ENCODE results near the gene PRR7.
"Not testable (repeated sequence)": the region's sequence is repeated elsewhere in the genome, so short reads cannot be mapped to it uniquely, and the experiment has no call there.

The PRR7 gene

GRCh38 chr5:177419046-177419445 lies 27.6 kb upstream of the PRR7 start:
- no peaks in the 10 kb centered on the region for H3K27me3 ChIP-seq (ENCODE audit: insufficient read depth, low read length, poor library complexity)
- H3K4me1 ChIP-seq (ENCODE audit: control insufficient read depth, low read depth, low read length): no peaks in the 10 kb centered on the region
- H2BK5ac ChIP-seq (ENCODE audit: low read length): no peak overlapping the region
- H3K9ac ChIP-seq (ENCODE audit: low read length): no peak overlapping the region
- no peak overlapping the region for H3K4me2 ChIP-seq (ENCODE audit: low read length)
- H3K18ac ChIP-seq (ENCODE audit: low read length): no peak overlapping the region
- no peak overlapping the region for H4K8ac ChIP-seq (ENCODE audit: low read depth, low read length)
- no peak overlapping the region for H3K4ac ChIP-seq (ENCODE audit: low read depth, low read length)
- DNase-seq: peak; percentile 67
- no peak overlapping the region for H3K27ac ChIP-seq (ENCODE audit: low read depth, low read length)
- no CpG with 5 or more reads among the region's 3 CpGs for WGBS (ENCODE audit: extremely low coverage, insufficient coverage, low lambda C conversion rate)
- H2AK5ac ChIP-seq (ENCODE audit: low read length): no peak overlapping the region
- no peaks in the 10 kb centered on the region for H3K79me2 ChIP-seq (ENCODE audit: control insufficient read depth, insufficient read depth, low read length)
- no peak overlapping the region for H4K5ac ChIP-seq (ENCODE audit: low read length)
- no peak overlapping the region for H3K56ac ChIP-seq (ENCODE audit: low read length)
- H3K23ac ChIP-seq (ENCODE audit: low read length): no peak overlapping the region
- H2BK120ac ChIP-seq (ENCODE audit: low read depth, low read length): no peak overlapping the region
- no peak overlapping the region for H2BK15ac ChIP-seq (replicated peaks; ENCODE audit: low read depth)
- H3K4me3 ChIP-seq (ENCODE audit: low read length): no peak overlapping the region
- H3K79me1 ChIP-seq (ENCODE audit: low read length): no peaks in the 10 kb centered on the region
- H3K36me3 ChIP-seq (ENCODE audit: control insufficient read depth, insufficient read depth, low read length): no peaks in the 10 kb centered on the region

GRCh38 chr5:177420472-177420871 lies 26.1 kb upstream of the PRR7 start:
- not testable (repeated sequence) for H2BK120ac ChIP-seq (ENCODE audit: low read depth, low read length); H3K4me1 ChIP-seq (ENCODE audit: control insufficient read depth, low read depth, low read length); H3K36me3 ChIP-seq (ENCODE audit: control insufficient read depth, insufficient read depth, low read length); H3K27ac ChIP-seq (ENCODE audit: low read depth, low read length); H3K18ac ChIP-seq (ENCODE audit: low read length); H3K4me2 ChIP-seq (ENCODE audit: low read length); DNase-seq; H3K56ac ChIP-seq (ENCODE audit: low read length); H3K79me2 ChIP-seq (ENCODE audit: control insufficient read depth, insufficient read depth, low read length); H2BK5ac ChIP-seq (ENCODE audit: low read length); H3K4ac ChIP-seq (ENCODE audit: low read depth, low read length); H3K9ac ChIP-seq (ENCODE audit: low read length); H4K5ac ChIP-seq (ENCODE audit: low read length); H3K23ac ChIP-seq (ENCODE audit: low read length); H4K8ac ChIP-seq (ENCODE audit: low read depth, low read length); H2BK15ac ChIP-seq (replicated peaks; ENCODE audit: low read depth); H2AK5ac ChIP-seq (ENCODE audit: low read length); H3K4me3 ChIP-seq (ENCODE audit: low read length); H3K27me3 ChIP-seq (ENCODE audit: insufficient read depth, low read length, poor library complexity); H3K79me1 ChIP-seq (ENCODE audit: low read length)
- no CpG with 5 or more reads among the region's 7 CpGs for WGBS (ENCODE audit: extremely low coverage, insufficient coverage, low lambda C conversion rate)

GRCh38 chr5:177421062-177421798 lies 25.4 kb upstream of the PRR7 start:
- no peak overlapping the region for H3K4me3 ChIP-seq (ENCODE audit: low read length)
- no peaks in the 10 kb centered on the region for H3K79me2 ChIP-seq (ENCODE audit: control insufficient read depth, insufficient read depth, low read length)
- H2BK15ac ChIP-seq (replicated peaks; ENCODE audit: low read depth): no peak overlapping the region
- H3K4me2 ChIP-seq (ENCODE audit: low read length): no peak overlapping the region
- H3K4ac ChIP-seq (ENCODE audit: low read depth, low read length): no peak overlapping the region
- H3K56ac ChIP-seq (ENCODE audit: low read length): no peak overlapping the region
- no peak overlapping the region for H4K5ac ChIP-seq (ENCODE audit: low read length)
- H4K8ac ChIP-seq (ENCODE audit: low read depth, low read length): no peak overlapping the region
- H2AK5ac ChIP-seq (ENCODE audit: low read length): no peak overlapping the region
- peaks cover 4% of the 10 kb centered on the region for H3K4me1 ChIP-seq (ENCODE audit: control insufficient read depth, low read depth, low read length)
- no peak overlapping the region for H2BK120ac ChIP-seq (ENCODE audit: low read depth, low read length)
- H3K27ac ChIP-seq (ENCODE audit: low read depth, low read length): no peak overlapping the region
- no peak for DNase-seq
- no CpG with 5 or more reads among the region's 6 CpGs for WGBS (ENCODE audit: extremely low coverage, insufficient coverage, low lambda C conversion rate)
- H3K27me3 ChIP-seq (ENCODE audit: insufficient read depth, low read length, poor library complexity): no peaks in the 10 kb centered on the region
- H3K79me1 ChIP-seq (ENCODE audit: low read length): no peaks in the 10 kb centered on the region
- H3K9ac ChIP-seq (ENCODE audit: low read length): no peak overlapping the region
- no peak overlapping the region for H3K23ac ChIP-seq (ENCODE audit: low read length)
- no peak overlapping the region for H2BK5ac ChIP-seq (ENCODE audit: low read length)
- H3K36me3 ChIP-seq (ENCODE audit: control insufficient read depth, insufficient read depth, low read length): no peaks in the 10 kb centered on the region
- H3K18ac ChIP-seq (ENCODE audit: low read length): no peak overlapping the region

- H3K79me1 ChIP-seq (ENCODE audit: low read length): peaks cover 8% of the 10 kb centered on the region
- no peak overlapping the region for H2BK5ac ChIP-seq (ENCODE audit: low read length)
- H2AK5ac ChIP-seq (ENCODE audit: low read length): no peak overlapping the region
- no peak overlapping the region for H3K9ac ChIP-seq (ENCODE audit: low read length)
- H3K56ac ChIP-seq (ENCODE audit: low read length): no peak overlapping the region
- H2BK15ac ChIP-seq (replicated peaks; ENCODE audit: low read depth): no peak overlapping the region
- H3K23ac ChIP-seq (ENCODE audit: low read length): no peak overlapping the region
- H4K8ac ChIP-seq (ENCODE audit: low read depth, low read length): no peak overlapping the region
- no peaks in the 10 kb centered on the region for H3K36me3 ChIP-seq (ENCODE audit: control insufficient read depth, insufficient read depth, low read length)
- peaks cover 6% of the 10 kb centered on the region for H3K4me1 ChIP-seq (ENCODE audit: control insufficient read depth, low read depth, low read length)
- no peak overlapping the region for H3K4ac ChIP-seq (ENCODE audit: low read depth, low read length)
- no CpG with 5 or more reads among the region's 2 CpGs for WGBS (ENCODE audit: extremely low coverage, insufficient coverage, low lambda C conversion rate)
- peaks cover 5% of the 10 kb centered on the region for H3K79me2 ChIP-seq (ENCODE audit: control insufficient read depth, insufficient read depth, low read length)
- H3K4me2 ChIP-seq (ENCODE audit: low read length): no peak overlapping the region
- no peak overlapping the region for H2BK120ac ChIP-seq (ENCODE audit: low read depth, low read length)
- no peak overlapping the region for H3K27ac ChIP-seq (ENCODE audit: low read depth, low read length)
- no peak overlapping the region for H4K5ac ChIP-seq (ENCODE audit: low read length)
- H3K4me3 ChIP-seq (ENCODE audit: low read length): no peak overlapping the region
- DNase-seq: no peak
- H3K27me3 ChIP-seq (ENCODE audit: insufficient read depth, low read length, poor library complexity): no peaks in the 10 kb centered on the region
- no peak overlapping the region for H3K18ac ChIP-seq (ENCODE audit: low read length)
These were observed 22.9 kb upstream of the PRR7 start for GRCh38 chr5:177423671-177424070.

- peak overlapping the region; percentile 37 for H2AK5ac ChIP-seq (ENCODE audit: low read length)
- H3K79me2 ChIP-seq (ENCODE audit: control insufficient read depth, insufficient read depth, low read length): peaks cover 5% of the 10 kb centered on the region
- peak overlapping the region; percentile 75 for H3K56ac ChIP-seq (ENCODE audit: low read length)
- H2BK5ac ChIP-seq (ENCODE audit: low read length): no peak overlapping the region
- no peaks in the 10 kb centered on the region for H3K36me3 ChIP-seq (ENCODE audit: control insufficient read depth, insufficient read depth, low read length)
- no peak overlapping the region for H3K4ac ChIP-seq (ENCODE audit: low read depth, low read length)
- H3K4me3 ChIP-seq (ENCODE audit: low read length): peak overlapping the region; percentile 55
- peaks cover 6% of the 10 kb centered on the region for H3K4me1 ChIP-seq (ENCODE audit: control insufficient read depth, low read depth, low read length)
- H3K23ac ChIP-seq (ENCODE audit: low read length): no peak overlapping the region
- WGBS (ENCODE audit: extremely low coverage, insufficient coverage, low lambda C conversion rate): no CpG with 5 or more reads among the region's 13 CpGs
- no peak overlapping the region for H4K5ac ChIP-seq (ENCODE audit: low read length)
- H3K4me2 ChIP-seq (ENCODE audit: low read length): peak overlapping the region; percentile 83
- no peak for DNase-seq
- no peak overlapping the region for H4K8ac ChIP-seq (ENCODE audit: low read depth, low read length)
- no peaks in the 10 kb centered on the region for H3K27me3 ChIP-seq (ENCODE audit: insufficient read depth, low read length, poor library complexity)
- H3K27ac ChIP-seq (ENCODE audit: low read depth, low read length): peak overlapping the region; percentile 69
- H3K9ac ChIP-seq (ENCODE audit: low read length): peak overlapping the region; percentile 41
- H2BK120ac ChIP-seq (ENCODE audit: low read depth, low read length): no peak overlapping the region
- H3K18ac ChIP-seq (ENCODE audit: low read length): no peak overlapping the region
- H2BK15ac ChIP-seq (replicated peaks; ENCODE audit: low read depth): no peak overlapping the region
- peaks cover 11% of the 10 kb centered on the region for H3K79me1 ChIP-seq (ENCODE audit: low read length)
These were observed 21.3 kb upstream of the PRR7 start for GRCh38 chr5:177425196-177425800.
